ENCODE results near the gene TM7SF3.
A peak's percentile ranks its signal among the peaks of the same experiment; 100 is the strongest.
"Not testable (repeated sequence)": the region's sequence is repeated elsewhere in the genome, so short reads cannot be mapped to it uniquely, and the experiment has no call there.

TM7SF3 gene

DNA sequence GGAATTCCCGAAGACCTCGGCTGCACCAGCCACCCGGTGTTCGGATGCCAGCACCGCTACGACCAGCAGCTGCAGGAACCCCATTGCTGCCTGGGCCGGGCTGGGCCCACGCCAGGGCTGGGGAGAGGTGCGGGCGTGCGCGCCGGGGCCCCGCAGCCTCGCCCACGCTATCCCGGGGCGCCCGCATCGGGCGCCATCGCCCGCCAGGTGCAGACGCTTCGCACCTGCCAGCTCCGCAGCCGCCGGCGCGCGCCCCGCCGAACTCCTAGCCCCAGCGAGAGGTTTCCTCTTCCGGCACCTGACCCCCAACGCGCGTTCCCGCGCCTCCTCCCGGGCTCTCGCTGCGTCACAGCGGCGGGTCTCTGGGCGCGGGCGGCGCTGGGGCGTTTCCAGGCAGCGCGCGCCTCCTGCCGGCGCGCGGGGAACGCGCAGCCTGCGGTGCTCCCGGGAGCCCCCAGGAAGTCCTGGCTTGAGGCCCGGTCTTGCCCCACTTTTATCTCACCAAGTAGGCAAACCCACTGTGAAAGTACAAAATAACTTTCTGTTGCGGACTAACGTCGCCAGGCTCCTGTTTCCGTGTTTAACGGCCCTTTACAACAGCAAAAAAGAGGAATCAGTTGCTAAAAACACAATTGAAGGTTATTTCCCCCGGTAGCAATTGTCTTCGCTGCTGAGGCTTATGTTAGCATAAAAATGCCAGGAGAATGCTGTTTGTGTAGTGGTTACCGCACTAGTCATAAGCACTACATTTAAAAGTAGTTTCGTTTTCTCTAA is at the start of gene TM7SF3:
Gene TM7SF3, minus strand, starts transcription at position 300 of the 774 bp plus-strand sequence. Its CDS starts 216 bp downstream, at position 84.
- peak; percentile 92 for DNase-seq

- DNase-seq = no peak
Measured at GRCh38 chr12:27063250-27063851, 49.2 kb upstream of the TM7SF3 start.

- no peak for DNase-seq
Measured at GRCh38 chr12:27061317-27061716, 47.1 kb upstream of the TM7SF3 start.

DNA sequence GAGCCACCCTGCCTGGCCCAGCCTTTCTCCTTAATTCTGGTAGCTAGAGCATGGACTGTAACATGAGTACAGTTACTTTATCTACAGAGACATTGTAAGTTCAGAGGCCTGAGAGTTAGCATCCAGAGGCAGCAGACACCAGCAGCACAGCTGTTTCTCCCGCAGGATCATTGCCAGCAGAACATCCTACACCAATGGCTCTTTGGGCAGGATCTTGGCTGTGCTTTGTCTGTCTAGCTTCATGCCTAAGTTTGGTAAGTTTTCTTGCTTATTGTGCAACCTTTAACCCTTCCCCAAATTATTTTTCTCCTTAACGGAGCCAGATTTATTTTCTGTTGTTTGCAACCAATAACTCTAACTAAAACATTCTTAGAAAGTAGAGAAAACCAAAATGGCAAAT is 46.6 kb upstream of the TM7SF3 start:
- no peak for DNase-seq

DNA sequence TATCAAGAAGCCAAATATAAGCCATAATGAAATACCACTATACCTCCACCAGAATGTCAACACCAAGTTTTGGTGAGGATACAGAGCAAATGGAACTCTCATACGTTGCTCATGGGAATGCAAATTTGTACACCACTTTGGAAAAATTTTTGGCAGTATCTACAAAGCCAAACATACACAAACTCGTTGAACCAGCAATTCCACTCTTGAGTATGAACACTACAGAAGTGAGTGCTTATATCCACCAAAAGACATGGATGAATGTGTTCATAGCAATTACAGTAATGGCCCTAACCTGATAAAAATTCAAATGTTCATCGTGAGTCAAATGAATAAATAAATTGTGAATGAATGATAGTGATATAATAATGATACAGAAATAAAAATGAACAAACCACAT is 43.4 kb upstream of the TM7SF3 start:
- no peak for DNase-seq

DNA sequence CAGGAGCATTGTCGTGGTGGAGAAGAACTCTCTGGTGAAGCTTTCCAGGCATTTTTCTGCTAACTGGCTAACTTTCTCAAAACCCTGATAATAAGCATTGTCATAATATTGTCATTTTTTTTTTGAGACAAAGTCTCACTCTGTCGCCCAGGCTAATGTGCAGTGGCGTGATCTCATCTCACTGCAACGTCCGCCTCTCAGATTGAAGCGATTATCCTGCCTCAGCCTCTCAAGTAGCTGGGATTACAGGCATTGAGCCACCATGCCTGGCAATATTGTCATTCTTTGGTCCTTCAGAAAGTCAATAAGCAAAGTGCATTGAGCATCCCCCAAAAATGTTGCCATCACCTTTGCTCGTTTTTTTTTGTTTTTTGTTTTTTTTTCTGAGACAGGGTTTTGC is 41.8 kb upstream of the TM7SF3 start:
- no peak for DNase-seq

- no peak for DNase-seq
Measured at GRCh38 chr12:27052742-27053141, 38.6 kb upstream of the TM7SF3 start.

GRCh38 chr12:27052176-27052575 is 38.0 kb upstream of the TM7SF3 start:
- no peak for DNase-seq

GRCh38 chr12:27048822-27049752 is 34.9 kb upstream of the TM7SF3 start:
- DNase-seq = no peak

- DNase-seq = not testable (repeated sequence)
Measured at GRCh38 chr12:27042018-27042417, 27.8 kb upstream of the TM7SF3 start.

- DNase-seq = not testable (repeated sequence)
Measured at GRCh38 chr12:27040637-27041036, 26.5 kb upstream of the TM7SF3 start.

DNA sequence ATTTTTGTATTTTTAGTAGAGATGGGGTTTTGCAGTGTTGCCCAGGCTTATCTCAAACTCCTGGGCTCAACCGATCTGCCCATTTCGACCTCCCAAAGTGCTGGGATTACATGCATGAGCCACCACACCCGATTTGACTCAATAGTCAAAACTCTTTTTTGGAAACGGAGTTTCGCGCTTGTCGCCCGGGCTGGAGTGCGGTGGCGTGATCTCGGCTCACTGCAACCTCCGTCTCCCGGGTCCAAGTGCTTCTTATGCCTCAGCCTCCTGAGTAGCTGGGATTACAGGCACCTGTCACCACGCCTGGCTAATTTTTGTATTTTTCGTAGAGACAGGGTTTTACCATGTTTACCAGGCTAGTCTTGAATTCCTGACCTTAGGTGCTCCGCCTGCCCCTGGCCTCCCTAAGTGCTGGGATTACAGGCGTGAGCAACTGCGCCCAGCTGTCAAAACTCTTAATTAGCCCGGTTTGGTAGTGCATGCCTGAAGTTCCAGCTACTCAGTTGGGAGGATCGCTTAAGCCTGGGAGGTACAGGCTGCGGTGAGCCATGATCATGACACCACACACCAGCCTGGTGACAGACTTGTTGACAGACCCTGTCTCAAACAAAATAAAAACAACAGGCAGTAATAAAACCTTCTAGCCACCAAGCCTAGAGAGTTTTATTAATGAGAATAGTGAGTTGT is 20.6 kb upstream of the TM7SF3 start:
- no peak for DNase-seq

DNA sequence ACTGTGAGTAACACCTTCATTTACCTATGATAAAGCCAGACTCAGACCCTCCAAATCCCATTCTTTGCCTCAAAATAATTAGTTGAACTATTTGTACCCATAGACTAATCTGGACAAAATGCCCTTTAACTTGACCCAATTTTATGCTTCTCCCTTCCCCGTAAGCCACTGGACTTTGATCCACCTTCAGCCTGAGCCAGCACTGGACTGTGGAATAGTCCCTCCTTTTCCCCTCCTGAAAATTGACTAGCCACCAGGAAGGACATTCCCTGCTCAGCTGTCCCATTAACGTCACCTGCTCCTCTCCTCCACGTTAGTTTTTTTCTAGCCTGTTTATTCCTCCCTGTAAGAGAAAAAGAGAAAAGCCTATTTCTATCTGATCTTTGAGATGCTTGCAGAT is 18.5 kb upstream of the TM7SF3 start:
- DNase-seq = no peak

DNA sequence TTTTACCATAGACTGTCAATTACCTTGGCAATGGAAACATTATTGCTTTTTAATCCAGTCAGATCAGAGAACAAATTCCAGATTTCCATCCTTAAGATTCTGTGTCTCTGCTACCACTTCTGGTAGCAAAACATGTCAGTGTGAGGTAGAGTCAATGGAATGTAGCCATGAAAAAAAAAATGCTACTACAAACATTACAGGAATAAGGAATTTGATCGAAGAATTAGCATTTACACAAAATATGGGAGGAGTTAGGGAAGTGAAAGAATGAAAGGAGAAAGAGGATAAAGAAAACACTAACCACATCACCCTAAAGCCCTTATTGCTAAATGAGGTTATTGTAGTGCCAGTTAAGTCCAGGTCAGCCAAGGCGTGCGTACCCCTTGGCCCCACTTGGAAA is 17.3 kb upstream of the TM7SF3 start:
- no peak for DNase-seq

- DNase-seq = no peak
Measured at GRCh38 chr12:27026257-27026656, 12.1 kb upstream of the TM7SF3 start.

DNA sequence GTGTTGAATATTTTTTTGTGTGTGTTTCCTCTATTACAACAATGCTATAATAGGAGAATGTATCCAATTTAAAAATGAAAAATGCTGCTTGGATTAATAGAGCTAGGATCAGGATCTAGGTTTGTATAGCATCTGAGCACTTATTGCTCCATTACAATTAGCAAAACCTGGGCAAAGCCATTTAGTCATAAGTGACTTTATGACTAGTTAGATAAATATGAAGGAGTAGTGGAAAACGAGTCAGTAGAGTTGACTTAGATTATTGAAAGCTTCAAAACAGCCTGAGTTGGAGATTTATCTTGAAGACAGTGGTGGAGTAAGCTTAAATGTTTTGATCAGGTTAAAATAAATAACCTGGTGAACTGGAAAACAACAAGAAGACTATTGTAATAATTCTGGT is 10.9 kb upstream of the TM7SF3 start:
- DNase-seq = no peak

DNA sequence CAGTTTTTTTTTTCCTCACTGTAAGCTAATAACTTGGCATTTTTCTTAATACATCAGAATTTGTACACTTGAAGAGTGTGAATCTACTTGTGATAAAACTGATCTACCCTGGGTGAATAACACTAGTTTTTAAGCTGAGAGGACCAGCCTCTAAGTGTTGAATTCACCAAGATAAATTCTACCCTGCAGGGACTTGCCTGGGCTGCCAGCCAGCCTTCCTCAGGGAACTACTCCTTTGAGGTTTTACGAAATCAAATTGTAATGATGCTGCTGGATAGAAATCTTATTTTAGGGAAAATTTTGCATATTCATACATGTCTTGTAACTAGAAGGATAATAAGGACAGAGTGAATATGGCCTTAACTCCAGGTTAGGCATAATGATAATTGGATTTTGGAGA is 10.1 kb upstream of the TM7SF3 start:
- no peak for DNase-seq

- no peak for DNase-seq
Measured at GRCh38 chr12:27020761-27021160, 6.6 kb upstream of the TM7SF3 start.

DNA sequence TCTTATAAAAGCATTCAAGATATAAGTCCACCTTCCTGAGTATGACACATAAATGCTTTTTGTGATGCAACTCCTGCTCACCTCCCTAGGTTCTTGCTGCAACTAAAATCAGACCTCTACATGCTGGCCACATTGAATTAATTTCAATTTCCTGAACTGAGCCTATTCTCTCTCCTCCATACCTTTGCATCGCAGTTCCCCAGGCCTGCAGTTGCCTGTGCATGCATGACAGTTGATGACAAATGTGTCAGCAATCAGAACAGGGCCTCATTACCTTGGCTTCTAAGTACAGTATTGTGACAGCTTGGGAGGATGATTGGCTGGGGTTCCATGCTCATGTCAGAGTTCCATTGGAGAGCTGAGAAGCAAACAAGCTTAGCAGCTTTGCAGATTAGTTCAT is 3.9 kb upstream of the TM7SF3 start:
- no peak for DNase-seq

GRCh38 chr12:27017163-27017823 is 3.1 kb upstream of the TM7SF3 start:
- DNase-seq = not testable (repeated sequence)

GRCh38 chr12:27015730-27016076 is 1.5 kb upstream of the TM7SF3 start:
- no peak for DNase-seq

Measured in NK-92 treated with Interleukin-12 subunit alpha and Interleukin-12 subunit beta, amount 100 ng/mL, for 24 hours (cell line).